KOPT-K1 (cell line): Measurements from ENCODE around the gene TGFB2.

Experiments
- H3K27ac ChIP-seq: fragments of 200-600 bp; sonication (generic); 2 replicates; pipeline ENCODE4 v1.5.1; 2016; ENCODE audit warnings: antibody characterized with exemption, mild to moderate bottlenecking, low read depth, low read length; ENCODE audit not compliant: poor library complexity, severe bottlenecking
- H3K36me3 ChIP-seq: fragments of 200-600 bp; sonication (generic); 2 replicates; pipeline ENCODE4 v1.5.1; 2017; ENCODE audit warnings: antibody characterized with exemption, mild to moderate bottlenecking, low read length, moderate library complexity; ENCODE audit not compliant: insufficient read depth
- H3K9me3 ChIP-seq: fragments of 200-600 bp; sonication (generic); 2 replicates; pipeline ENCODE4 v1.5.1; 2017; ENCODE audit warnings: antibody characterized with exemption, low read length, mild to moderate bottlenecking; ENCODE audit not compliant: insufficient read depth, poor library complexity, severe bottlenecking

Gene TGFB2

GRCh38 chr1:218347723-218348627, 2.8 kb downstream of the TGFB2 start:
- no peak overlapping the region for H3K27ac ChIP-seq
- no peaks in the 10 kb centered on the region for H3K36me3 ChIP-seq
- no peaks in the 10 kb centered on the region for H3K9me3 ChIP-seq

DNA sequence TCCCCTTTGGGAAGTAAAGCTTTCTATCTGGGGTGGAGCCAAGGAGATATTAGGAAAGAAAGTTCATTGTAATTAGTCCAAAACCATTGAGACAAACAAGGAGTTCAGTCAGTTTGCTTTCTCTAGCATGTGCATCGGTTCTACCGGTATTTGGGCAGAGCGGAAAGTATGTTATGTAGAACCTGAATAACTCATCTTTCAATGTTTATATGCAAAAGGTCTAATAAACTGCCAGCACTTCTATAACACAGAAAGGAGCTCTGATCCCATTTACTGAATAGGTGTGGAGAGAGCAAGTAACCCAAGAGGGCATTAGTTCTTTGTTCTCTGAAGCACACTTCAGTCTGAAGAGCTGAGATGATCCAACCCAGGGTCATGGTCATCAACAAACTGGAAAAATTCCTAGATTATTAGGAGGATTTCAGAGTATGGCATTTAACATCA, 3.5 kb downstream of the TGFB2 start:
- no peak overlapping the region for H3K27ac ChIP-seq
- no peaks in the 10 kb centered on the region for H3K9me3 ChIP-seq
- no peaks in the 10 kb centered on the region for H3K36me3 ChIP-seq

DNA sequence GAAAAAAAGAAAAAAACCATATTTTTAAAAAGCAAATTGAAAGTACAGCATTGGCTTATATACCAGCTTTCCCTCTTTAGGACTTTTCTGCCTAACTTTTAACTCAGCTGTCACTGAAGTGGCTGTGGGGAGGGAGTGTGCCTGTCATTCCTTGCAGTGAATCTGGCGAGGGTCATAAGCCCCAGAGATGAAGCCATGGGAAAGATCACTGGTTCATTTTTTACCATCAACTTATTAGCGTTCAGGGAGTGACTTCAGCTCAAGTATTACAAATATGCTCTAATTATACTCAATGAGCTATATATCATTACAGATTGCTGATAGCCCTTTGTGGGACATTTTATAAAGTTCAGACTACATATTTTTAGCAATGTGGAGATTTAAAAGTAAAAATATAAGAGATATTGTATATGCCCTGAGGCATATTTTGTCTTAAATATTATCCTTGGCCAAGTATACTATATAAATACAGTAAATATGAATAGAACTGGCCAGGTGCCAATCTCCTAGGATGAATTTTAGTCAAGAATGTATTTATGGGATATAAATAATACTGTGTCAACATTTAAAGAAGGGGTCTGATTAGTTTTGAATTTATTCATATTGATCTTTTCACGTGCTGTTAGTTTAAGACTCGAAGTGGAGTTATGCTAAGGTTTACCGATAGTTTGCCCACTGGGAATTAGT, 4.4 kb downstream of the TGFB2 start:
- H3K36me3 ChIP-seq, result no peaks in the 10 kb centered on the region
- no peak overlapping the region for H3K27ac ChIP-seq
- H3K9me3 ChIP-seq, result no peaks in the 10 kb centered on the region

GRCh38 chr1:218350035-218350525, 4.9 kb downstream of the TGFB2 start:
- no peaks in the 10 kb centered on the region for H3K36me3 ChIP-seq
- no peak overlapping the region for H3K27ac ChIP-seq
- H3K9me3 ChIP-seq, result no peaks in the 10 kb centered on the region

GRCh38 chr1:218350801-218351266, 5.7 kb downstream of the TGFB2 start:
- H3K9me3 ChIP-seq, result no peaks in the 10 kb centered on the region
- no peak overlapping the region for H3K27ac ChIP-seq
- H3K36me3 ChIP-seq, result no peaks in the 10 kb centered on the region

DNA sequence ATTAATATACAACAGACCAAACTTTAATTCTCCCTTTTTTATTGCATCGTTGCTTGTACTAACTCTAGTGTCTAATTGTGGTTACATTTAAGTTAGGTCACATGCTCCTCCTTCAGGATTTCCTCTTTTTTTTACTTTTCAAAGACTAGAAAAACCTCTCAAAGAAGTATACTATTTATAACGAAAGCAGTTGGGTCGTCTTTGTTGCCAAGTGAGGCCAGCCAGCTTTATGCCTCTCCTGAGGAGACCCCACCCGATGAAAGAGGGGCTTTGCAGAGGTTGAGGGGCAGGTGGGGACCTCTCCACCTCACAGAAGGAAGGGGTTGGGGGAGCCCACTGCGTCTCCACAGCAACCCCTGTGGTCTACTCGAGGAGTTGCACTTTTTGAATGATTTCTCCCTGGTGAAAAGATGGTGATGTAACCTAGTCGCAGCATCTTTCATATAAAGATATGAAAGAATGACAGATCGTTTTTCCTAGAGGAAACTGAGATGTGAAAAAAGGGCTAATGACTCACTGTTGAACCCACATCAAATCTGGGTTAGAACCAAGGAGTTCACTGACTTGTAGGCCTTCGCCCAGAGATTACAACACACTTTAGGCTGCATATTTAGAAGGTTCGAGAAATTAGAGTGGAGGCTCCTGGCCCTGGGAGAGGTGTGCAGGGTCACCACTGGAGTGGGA, 6.4 kb downstream of the TGFB2 start:
- Histone ChIP-seq H3K9me3 (no peaks in the 10 kb centered on the region), H3K27ac (peak overlapping the region; percentile 13), H3K36me3 (no peaks in the 10 kb centered on the region)

DNA sequence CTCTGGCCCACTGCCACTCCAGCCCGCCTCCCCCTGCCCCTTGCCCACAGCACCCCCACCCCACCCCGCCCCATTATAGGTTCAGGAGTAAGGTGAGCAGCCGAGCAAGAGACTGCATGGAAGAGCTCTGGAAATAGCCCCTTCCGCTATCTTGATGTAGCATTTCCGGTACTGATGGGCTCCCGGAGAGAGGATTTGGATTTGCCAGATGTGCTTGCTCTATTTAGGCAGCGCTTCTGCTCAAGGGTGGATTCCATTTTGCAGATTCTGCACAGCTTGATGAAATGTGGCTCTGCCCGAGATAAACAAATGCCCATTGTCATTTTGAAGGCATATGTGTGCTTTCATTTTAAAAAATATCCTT, 6.9 kb downstream of the TGFB2 start:
- Histone ChIP-seq H3K27ac (no peak overlapping the region), H3K36me3 (no peaks in the 10 kb centered on the region), H3K9me3 (no peaks in the 10 kb centered on the region)

- no peaks in the 10 kb centered on the region for H3K36me3 ChIP-seq
- no peak overlapping the region for H3K27ac ChIP-seq
- H3K9me3 ChIP-seq, result no peaks in the 10 kb centered on the region
Measured at GRCh38 chr1:218353656-218354055, 8.5 kb downstream of the TGFB2 start.

DNA sequence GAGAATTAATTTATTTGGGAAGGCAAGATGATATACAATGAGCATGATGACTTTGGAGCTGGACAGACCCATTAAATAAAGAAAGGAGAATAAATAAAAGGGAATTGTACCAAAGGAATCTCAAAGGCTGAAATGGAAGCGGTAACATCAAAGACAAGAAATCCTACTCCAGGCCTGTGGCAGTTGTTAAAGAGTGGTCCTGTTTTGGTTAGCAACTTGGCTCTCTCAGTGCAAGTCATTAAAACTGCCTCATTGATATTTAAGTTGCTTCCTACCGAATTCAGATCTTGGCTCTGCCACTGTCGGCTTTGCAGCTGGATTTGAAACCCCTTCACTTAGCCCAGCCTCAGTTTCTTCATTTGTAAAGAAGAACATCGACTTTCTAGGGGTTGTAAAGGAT, 10.1 kb downstream of the TGFB2 start:
- Histone ChIP-seq H3K36me3 (no peaks in the 10 kb centered on the region), H3K27ac (no peak overlapping the region), H3K9me3 (no peaks in the 10 kb centered on the region)

GRCh38 chr1:218357211-218357892, 12.2 kb downstream of the TGFB2 start:
- Histone ChIP-seq H3K27ac (no peak overlapping the region), H3K9me3 (no peaks in the 10 kb centered on the region), H3K36me3 (no peaks in the 10 kb centered on the region)

- Histone ChIP-seq H3K36me3 (no peaks in the 10 kb centered on the region), H3K9me3 (no peaks in the 10 kb centered on the region), H3K27ac (no peak overlapping the region)
Measured at GRCh38 chr1:218357893-218358232, 12.7 kb downstream of the TGFB2 start.

DNA sequence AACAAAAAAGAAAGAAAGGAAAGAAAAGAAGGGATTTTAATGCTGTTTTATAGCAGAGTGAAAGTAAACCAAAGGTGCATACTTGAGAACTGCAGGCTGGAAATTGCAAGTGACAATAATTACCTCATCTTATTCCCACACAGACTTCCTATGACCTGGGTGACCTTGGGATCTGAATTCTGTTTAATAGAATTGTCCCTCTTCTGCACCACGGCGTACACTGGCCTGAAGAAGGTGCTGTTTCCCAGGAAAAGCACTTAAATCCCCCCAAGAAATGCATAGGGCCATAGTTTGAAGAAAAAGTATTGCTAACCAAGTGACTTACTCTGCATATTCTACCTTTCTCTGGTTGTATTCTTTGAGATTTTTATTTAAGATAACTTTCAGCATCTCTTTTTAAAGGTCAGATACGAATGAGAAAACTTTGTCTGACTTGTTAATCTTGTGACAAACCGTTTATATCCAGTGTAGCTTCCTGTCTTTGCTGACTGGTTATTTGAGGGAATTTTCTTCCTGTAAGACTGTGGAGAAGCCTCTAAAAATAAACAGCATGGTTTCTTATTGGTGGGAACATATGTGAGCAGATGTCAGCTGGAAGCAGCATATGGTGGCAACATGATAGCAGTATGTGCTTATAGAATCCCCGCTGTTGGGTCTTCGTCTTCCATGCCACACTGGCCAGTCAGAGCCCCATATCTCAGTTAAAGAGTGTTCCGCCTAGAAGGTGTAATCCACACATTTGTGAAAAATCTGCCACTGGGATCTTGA, 16.3 kb downstream of the TGFB2 start:
- H3K36me3 ChIP-seq, result no peaks in the 10 kb centered on the region
- no peak overlapping the region for H3K27ac ChIP-seq
- H3K9me3 ChIP-seq, result no peaks in the 10 kb centered on the region

DNA sequence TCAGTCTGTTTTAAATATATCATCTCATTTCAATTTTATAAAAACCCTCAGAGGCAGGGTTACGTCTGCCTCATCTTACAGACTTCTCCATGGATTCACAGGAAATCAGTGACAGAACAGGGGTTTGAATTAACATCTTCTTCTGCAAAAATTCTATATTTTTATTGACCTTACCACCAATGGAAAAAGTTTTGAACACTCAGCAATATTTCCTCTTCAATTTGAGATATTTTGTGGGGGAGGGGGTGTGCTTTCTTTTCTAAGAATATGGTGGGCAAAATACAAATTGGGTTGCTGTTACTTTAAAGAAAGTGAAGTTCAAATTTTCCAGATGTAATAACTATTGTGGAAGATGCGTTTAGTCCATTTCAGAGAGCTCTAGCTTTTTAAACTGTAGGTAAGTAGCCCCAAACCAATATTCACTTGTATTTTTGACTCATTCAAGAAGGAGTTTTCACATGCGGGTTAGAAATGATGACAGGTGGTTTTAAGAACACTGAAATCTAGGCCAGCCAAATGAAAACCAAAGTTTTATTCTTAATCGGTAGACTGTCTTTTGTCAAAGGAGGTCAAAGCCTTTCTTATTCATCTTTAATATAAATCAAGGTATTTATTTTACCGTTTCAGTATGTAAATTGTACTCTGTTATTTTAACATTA, 17.4 kb downstream of the TGFB2 start:
- H3K9me3 ChIP-seq, result no peaks in the 10 kb centered on the region
- no peaks in the 10 kb centered on the region for H3K36me3 ChIP-seq
- no peak overlapping the region for H3K27ac ChIP-seq

DNA sequence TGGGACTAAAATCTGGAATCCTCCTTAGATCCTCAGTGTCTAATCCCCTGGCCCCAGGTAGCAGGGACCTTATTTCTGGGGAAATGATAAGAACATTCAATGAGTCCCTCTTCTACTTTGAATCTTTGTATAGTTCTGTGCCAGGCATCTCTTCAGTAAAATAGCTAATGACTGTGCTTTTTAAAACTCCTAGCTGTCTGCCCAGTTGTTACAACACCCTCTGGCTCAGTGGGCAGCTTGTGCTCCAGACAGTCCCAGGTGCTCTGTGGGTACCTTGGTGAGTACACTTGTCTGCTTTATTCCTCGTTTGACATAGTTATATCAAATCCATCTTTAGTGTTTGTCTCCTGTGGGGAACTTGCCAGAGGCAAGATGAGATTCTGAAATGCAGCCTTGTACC, 18.0 kb downstream of the TGFB2 start:
- H3K27ac ChIP-seq, result no peak overlapping the region
- no peaks in the 10 kb centered on the region for H3K9me3 ChIP-seq
- no peaks in the 10 kb centered on the region for H3K36me3 ChIP-seq
